TTC549 (cell line): ENCODE measurements around the gene DAP.

Source experiments
- FAIRE-seq: peaks from 2 replicates; lab custom pipeline; 2012; peaks lifted over from hg19 to GRCh38; lab: Jason Lieb, UNC

DAP gene

DNA sequence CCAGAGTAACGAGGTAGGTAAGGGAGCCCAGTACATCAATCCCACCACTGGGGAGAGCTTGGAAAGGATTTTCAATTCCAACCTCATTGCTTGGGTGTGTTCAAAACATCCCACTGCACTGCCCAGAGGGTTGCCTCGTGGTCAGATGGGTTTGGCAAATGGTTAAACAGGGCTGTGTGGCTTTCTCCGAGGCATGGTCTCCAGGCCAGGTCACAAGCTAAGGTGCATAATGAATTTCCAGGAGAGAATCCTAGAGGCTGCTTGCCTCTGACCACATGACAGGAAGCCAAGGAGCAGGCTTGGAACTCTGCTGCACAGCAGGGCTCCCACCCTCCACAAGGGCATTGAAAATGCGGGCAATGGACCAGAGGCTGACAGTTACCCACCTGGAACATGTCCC is 51.6 kb downstream of the DAP start:
- FAIRE-seq: no peak

DNA sequence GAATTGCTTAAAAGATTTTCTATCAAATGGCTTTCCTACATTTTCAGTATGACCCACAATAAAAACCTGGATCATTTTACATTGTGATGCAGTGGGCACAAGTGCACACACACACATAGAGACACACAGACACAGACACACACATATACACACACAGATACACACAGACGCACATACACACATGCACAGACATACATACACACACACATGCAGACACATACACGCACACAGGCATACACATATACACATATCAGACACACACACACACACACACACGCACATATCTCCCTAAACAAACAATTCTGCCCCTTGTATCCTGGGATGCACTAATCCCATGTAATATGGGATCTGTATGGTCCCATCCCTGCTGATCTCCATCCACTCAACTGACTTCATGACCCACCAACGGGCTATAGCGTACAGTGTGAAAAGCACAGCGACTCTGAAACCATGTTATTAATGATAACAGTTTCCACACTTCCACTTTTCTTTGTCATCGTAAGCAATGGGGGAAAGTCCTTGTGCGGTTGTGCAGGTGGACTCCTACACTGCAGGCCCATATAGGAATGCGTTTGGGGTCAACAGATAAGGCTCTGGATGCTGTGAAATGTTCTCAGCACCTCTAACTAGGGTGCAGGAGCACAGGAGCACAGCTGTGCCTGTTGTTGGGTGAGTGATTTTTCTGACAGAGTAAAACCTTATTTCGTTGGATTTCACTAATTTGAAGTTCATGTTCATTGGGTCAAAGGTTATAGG is 52.7 kb downstream of the DAP start:
- no peak for FAIRE-seq

GRCh38 chr5:10707198-10708142 is 53.6 kb downstream of the DAP start:
- no peak for FAIRE-seq

- FAIRE-seq: no peak
Observed at GRCh38 chr5:10706326-10706725, 54.7 kb downstream of the DAP start.

DNA sequence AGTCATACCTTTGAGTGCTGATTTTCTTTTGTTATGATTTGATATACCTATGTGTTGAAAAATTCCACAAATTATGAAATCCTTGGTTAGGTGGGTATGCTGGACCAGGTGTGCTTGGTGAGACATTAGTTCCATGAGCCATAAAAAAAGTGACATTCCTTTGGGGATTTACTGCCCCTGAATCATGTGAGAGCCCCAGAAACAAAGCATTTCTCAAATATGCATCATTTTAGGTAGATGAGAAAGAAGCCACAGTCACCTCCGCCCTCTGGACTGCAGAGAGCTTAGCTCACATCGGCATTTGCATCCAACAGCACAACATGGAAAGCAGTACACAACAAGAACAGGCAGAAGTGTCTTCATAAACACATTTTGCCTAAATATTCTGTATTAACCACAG is 55.3 kb downstream of the DAP start:
- no peak for FAIRE-seq

DNA sequence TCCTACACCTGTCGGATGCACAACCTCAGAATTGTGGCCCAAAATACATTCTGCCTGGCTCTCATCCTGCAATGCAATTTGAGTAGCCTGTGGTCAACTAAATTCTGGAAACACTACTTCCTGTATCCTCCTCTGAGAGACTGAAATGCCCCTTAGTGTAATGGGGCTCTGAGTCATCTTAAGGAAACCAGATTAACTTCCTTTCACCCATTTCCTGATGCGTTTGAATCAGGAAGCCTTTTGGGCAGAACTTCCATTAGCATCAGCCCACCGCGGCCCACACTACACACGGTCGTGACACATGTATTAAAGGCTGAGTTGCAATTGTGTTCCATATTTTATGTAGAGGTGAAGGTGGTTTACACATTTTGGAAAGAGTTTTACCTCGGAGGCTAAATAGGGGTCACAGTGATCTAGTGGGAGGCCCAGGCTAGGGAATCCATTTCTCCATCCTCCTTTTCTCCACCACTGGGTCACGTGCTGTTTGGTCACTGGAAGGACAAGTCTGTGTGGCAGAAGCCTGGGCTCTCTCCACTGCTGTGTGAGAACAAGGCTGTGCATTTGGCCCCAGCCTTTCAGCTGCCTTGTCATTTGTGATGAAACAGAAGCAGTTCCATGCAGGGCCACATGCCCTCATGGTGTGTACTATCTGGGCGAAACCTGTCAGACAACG is 55.9 kb downstream of the DAP start:
- no peak for FAIRE-seq

GRCh38 chr5:10703676-10704075 is 57.4 kb downstream of the DAP start:
- no peak for FAIRE-seq

- no peak for FAIRE-seq
Observed at GRCh38 chr5:10702911-10703491, 58.0 kb downstream of the DAP start.

DNA sequence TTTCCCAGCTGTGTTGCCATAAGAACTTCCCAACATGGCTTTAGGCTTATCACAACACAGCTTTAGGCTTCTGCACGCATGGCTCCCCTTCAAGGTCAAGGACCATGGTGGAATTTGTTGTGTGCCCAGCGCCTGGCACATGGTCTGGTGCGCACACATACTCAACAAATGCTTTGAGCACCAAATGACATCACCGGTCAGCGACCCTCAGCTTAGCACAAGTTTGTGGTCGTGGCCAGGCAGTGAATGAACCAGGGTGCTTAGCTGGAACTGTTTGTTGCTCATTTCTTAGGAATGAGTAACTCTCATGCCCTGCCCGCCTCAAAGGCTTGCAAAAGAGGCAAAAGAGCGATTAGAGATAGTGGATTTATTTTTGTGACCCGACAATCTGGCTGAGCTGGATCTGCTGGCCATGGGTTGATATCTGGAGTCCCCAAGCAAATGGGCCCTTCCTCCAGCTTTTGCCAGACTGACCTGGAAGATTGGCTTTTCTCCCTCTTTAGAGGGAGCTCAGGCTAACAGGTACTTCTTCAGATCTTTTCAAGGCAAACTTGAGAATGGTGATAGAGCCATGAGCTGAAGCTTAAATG is 58.9 kb downstream of the DAP start:
- no peak for FAIRE-seq

GRCh38 chr5:10701567-10702039 is 59.4 kb downstream of the DAP start:
- no peak for FAIRE-seq

DNA sequence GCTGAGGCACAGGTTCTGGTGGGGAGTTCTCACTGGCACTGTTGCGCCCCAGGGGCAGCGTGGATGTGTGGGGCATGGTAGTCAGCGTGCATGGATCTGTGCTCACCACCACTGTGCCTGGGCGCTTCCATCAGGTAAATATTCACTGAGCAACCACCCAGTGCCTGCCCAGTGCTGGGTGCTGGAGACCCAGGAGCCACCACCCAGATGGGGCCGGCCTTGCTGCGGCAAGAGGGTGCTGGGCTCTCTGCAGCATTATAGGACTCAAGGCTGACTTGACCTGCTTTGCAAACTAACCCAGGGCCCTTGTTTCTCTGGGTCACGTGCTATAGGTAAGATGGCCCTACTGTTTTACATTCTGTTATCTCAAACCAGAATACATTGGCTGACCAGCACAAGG is 60.5 kb downstream of the DAP start:
- FAIRE-seq: no peak

DNA sequence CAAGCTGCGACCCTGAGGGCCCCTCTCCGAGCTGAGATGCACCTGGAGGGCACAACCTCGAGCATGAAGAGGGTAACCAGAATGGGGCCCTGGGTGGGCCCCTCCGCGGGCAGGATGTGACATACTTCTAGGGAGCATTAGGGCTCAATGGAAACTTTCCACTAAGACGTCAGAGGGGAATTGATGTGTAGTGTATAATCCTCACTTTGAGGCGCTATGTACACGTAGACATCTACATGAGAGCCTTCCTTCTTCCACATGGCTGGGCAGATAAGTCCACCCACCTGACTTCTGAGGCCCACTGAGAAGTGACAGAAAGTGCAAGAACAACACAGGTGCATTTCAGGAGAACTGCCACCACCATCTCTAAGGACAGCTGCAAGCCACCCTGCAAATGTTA is 61.0 kb downstream of the DAP start:
- FAIRE-seq: no peak

GRCh38 chr5:10699281-10699874 is 61.7 kb downstream of the DAP start:
- no peak for FAIRE-seq

DNA sequence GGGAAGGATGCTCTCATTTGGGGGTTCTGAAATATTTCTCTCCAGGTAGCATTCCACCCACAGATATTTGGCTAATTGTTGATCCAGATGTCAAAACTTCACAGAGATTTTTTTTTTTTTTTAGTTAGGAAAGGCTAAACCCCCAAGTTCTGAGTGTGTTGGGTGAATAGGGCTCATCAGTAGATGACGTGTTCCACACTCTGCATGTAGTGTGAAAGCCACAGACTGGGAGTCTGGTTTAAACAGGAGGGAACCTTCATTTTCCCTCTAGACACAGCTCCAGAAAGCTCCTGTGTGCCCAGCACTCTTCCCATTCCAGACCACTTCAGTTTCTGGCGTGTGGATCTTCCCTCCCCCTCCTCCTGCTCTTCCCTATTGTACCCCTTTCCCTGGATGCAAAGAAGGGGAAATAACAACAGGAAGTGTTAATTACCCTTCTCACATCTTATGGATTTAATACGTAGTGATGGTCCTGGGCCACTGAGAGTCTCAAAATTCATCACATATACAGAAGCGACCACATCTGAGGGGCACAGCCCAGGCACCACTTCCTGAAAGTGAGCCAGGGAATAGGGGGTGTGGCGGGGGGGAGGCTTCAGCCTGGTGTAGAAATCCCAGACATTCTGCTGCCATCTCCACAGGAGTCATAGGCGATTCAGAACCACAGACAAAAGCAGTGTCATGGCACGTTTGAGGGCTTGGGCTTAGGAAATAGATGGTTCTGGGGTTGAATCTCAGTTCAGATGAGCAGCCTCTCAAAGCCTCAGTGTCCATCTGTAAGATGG is 65.1 kb downstream of the DAP start:
- FAIRE-seq: no peak

GRCh38 chr5:10695055-10695649 is 65.9 kb downstream of the DAP start:
- no peak for FAIRE-seq

DNA sequence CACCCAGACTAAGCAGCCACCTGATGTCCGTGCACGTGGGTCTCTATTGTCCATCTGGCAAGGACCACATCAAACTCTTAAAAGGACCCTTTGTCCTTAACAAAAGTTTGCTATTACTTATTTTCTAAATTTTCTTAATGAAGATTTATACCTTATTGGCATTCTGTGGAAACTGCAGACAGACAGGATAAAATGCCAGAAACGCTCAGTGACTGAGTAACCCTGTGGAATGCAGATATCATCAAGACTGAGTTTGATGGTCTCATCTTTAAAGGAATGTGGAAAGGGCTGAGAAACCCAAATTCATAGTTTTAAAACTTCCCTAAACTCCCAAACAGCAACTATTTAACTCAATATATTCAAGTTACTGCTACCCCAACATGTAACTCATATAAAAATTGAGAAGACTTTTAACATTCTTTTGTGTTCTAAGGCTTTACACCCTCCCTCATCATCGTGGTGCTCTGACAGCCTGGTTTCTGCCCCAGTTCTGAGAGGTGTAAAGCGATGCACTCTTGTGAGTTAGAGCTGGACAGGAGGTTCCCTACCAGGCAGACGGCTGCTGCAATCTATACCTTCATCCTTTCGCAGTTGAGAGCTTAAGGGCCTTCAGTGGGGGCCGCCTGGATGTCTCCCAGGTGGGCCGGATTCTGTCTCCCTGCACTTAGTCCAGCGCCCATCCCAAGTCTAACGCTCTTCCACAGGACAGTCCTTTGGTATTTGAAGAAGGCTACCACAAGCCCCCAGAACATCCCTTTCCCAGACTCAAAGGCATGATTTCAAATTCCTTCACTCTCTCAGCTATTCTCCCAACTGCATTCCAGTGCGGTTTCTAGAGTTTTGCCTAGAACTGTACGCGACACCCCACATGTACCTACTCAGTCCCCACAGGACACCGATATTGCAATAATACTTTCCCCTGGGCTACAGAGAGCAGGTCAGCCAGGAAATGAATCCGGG is 68.9 kb downstream of the DAP start:
- FAIRE-seq: no peak

DNA sequence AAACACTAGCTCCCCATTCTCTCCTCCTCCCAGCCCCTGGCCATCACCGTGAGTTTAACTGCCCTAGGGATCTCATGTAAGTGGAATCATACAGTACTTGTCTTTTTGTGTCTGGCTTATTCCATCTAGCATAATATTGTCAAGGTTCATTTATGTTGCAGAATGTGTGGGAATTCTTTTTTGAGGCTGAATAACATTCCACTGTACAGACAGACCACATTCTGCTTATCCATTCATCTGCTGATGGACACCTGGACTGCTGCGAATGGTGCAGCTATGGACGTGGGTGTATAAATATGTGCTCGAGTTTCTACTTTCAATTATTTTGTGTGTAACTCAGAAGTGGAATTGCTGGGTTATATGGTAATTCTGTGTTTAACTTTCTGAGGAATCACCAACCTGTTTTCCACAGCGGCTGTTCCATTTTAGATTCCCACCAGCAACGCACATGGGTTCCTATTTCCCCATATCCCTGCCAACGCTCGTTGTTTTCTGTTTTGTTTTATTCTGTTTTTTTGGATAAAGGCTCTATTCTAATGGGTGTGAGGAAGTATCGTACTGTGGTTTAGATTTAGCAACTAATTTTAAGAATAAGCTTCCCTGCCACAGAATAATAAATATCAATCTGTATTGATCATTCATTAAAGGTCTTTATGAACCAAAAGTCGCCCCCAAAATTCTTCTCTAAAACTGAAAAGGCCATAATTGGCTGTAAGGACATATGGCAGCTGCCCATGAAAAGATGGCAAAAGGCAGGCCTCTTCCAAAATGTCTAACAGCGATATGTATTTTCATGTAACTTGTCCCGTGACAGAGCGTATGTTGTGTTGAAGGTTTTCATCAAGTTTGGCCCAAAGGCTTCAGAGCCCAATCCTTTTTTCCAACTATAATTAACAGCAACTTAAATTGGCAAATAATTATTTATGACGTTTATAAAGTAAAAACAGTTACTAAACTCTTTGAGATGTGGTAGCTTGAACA is 70.3 kb downstream of the DAP start:
- FAIRE-seq: no peak
